Fibroblast of lung (primary cell): ENCODE measurements around the gene HEBP1. TPM values are rescaled to one million over a fixed set of nuclear protein-coding genes. Genes with fewer than 3 reads are reported as not detected.

Source experiments
- DNase-seq, 2 donors: peaks; one replicate each; pipeline versions ENCODE4 v3.0.0 to v3.0.0-alpha.2; 2010; ENCODE audit warnings: low read depth in 2 of 2
- H2AFZ ChIP-seq: 2 replicates; pipeline ENCODE4 v1.5.1; 2012; ENCODE audit warnings: low read length, control low read depth, inconsistent platforms
- H3K27ac ChIP-seq: 2 replicates; pipeline ENCODE4 v1.5.1; 2011; ENCODE audit warnings: low read length, control low read depth; ENCODE audit not compliant: insufficient read depth
- H3K27me3 ChIP-seq: 2 replicates; pipeline ENCODE4 v1.5.1; 2011; ENCODE audit warnings: mild to moderate bottlenecking, low read length; ENCODE audit not compliant: control insufficient read depth, insufficient read depth
- H3K36me3 ChIP-seq: 2 replicates; pipeline ENCODE4 v1.5.1; 2011; ENCODE audit warnings: low read length; ENCODE audit not compliant: control insufficient read depth, insufficient read depth
- H3K4me1 ChIP-seq: 2 replicates; pipeline ENCODE4 v1.5.1; 2011; ENCODE audit warnings: low read length; ENCODE audit not compliant: control insufficient read depth, insufficient read depth; ENCODE audit errors: extremely low read depth
- H3K4me2 ChIP-seq: 2 replicates; pipeline ENCODE4 v1.5.1; 2011; ENCODE audit warnings: low read length, control low read depth; ENCODE audit not compliant: insufficient read depth; ENCODE audit errors: extremely low read depth
- H3K4me3 ChIP-seq, 4 experiments: fragments of 200-600 bp in 1 of 4; sonication (generic) in 1 of 4; replicated peaks in 1 of 4; 2 replicates each; pipeline ENCODE4 v1.5.1; 2011 to 2016; ENCODE audit warnings: low read length in 4 of 4, low read depth in 3 of 4, mild to moderate bottlenecking in 3 of 4, control low read depth in 2 of 4, inconsistent platforms in 1 of 4, mixed read lengths in 1 of 4; ENCODE audit not compliant: insufficient read depth in 1 of 4; ENCODE audit errors: control extremely low read depth in 1 of 4
- H3K79me2 ChIP-seq: 2 replicates; pipeline ENCODE4 v1.5.1; 2012; ENCODE audit warnings: mild to moderate bottlenecking, low read length, inconsistent platforms; ENCODE audit not compliant: control insufficient read depth, insufficient read depth
- H3K9ac ChIP-seq: 2 replicates; pipeline ENCODE4 v1.5.1; 2011; ENCODE audit warnings: mild to moderate bottlenecking, low read length, control low read depth; ENCODE audit not compliant: insufficient read depth
- H3K9me3 ChIP-seq: 2 replicates; pipeline ENCODE4 v1.5.1; 2012; ENCODE audit warnings: low read depth, low read length; ENCODE audit not compliant: control insufficient read depth, insufficient read depth
- H4K20me1 ChIP-seq: 2 replicates; pipeline ENCODE4 v1.5.1; 2011; ENCODE audit warnings: low read length; ENCODE audit not compliant: control insufficient read depth, insufficient read depth; ENCODE audit errors: extremely low read depth
- EZH2 ChIP-seq: IDR thresholded peaks from 2 replicates; pipeline ENCODE4 v1.5.1; 2012; ENCODE audit warnings: low read length, control low read depth, mild to moderate bottlenecking; ENCODE audit errors: missing control alignments
- polyA plus RNA-seq, 2 donors: library from polyadenylated mRNA; depleted of rRNA in 1 of 2; stranded (reverse) in 1 of 2; unstranded in 1 of 2; fragments of >200 nt; gene quantifications; 2 replicates each; pipeline ENCODE4 v1.2.1, GENCODE V29; 2011 to 2012; ENCODE audit warnings: missing spikeins in 1 of 2
- total RNA-seq: library from RNA; depleted of rRNA; stranded (reverse); fragments of >200 nt; gene quantifications from 2 replicates; pipeline ENCODE4 v1.2.1, GENCODE V29; 2014
- TF ChIP-seq, protein P1 (sequence below), 2 donors: IDR thresholded peaks in 1 of 2; conservative IDR thresholded peaks in 1 of 2; 1 replicate in 1 of 2; 2 replicates in 1 of 2; pipeline ENCODE4 v1.5.1; 2011 to 2012; ENCODE audit warnings: low read length in 2 of 2, control low read depth in 1 of 2, inconsistent platforms in 1 of 2, low read depth in 1 of 2, mild to moderate bottlenecking in 1 of 2

The HEBP1 gene
- total and polyA plus RNA-seq, 2 donors (not counting 1 experiment from before 2014, with no cell fraction given) = 33.7 to 78.2 TPM

DNA sequence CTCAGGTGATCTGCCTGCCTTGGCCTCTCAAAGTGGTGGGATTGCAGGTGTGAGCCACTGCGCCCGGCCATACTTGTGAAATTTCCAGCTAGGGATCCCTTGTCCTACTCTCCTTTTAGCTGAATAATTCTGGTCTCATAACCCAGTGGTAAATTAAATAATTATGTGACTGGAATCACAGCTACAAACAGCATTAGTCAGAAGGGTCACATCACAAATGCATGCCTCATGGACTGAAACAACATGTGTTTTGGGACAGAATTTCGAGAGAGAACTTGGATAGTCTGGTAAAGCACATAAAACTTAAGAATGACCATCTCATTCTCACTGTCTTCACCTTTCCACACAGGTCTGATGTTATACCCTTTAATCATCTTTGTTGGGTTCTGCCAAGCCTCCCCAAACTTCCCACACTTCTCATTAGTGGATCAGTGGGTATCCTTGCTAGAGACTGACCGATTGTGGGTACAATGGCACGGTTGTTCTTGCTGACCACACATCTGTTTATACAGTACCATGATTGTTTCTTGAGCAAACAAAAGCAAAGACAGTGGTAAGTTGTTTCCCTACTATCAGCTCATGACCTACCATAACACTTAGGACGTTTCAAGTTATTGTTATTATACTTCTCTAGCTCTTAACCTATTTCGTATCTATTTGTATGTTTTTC lies 53.2 kb downstream of the HEBP1 start:
- no peaks in the 10 kb centered on the region for H4K20me1 ChIP-seq
- no peak overlapping the region for H3K4me3 ChIP-seq
- H3K4me1 ChIP-seq = peaks cover 3% of the 10 kb centered on the region
- no peak overlapping the region for H3K9ac ChIP-seq
- DNase-seq = no peak
- no peaks in the 10 kb centered on the region for H3K27me3 ChIP-seq
- no peak overlapping the region for H2AFZ ChIP-seq
- TF ChIP-seq, protein P1, sequence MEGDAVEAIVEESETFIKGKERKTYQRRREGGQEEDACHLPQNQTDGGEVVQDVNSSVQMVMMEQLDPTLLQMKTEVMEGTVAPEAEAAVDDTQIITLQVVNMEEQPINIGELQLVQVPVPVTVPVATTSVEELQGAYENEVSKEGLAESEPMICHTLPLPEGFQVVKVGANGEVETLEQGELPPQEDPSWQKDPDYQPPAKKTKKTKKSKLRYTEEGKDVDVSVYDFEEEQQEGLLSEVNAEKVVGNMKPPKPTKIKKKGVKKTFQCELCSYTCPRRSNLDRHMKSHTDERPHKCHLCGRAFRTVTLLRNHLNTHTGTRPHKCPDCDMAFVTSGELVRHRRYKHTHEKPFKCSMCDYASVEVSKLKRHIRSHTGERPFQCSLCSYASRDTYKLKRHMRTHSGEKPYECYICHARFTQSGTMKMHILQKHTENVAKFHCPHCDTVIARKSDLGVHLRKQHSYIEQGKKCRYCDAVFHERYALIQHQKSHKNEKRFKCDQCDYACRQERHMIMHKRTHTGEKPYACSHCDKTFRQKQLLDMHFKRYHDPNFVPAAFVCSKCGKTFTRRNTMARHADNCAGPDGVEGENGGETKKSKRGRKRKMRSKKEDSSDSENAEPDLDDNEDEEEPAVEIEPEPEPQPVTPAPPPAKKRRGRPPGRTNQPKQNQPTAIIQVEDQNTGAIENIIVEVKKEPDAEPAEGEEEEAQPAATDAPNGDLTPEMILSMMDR (conservative IDR thresholded peaks at IDR 0.05 in 1 of 2, IDR thresholded peaks at IDR 0.05 in 1 of 2; ENCODE audit: low read depth in 1 of 2, low read length in 2 of 2) = no peak
- TF ChIP-seq EZH2 = no peak
- no peaks in the 10 kb centered on the region for H3K36me3 ChIP-seq
- H3K4me2 ChIP-seq = no peak overlapping the region
- no peak overlapping the region for H3K27ac ChIP-seq
- H3K79me2 ChIP-seq = no peaks in the 10 kb centered on the region
- no peaks in the 10 kb centered on the region for H3K9me3 ChIP-seq

DNA sequence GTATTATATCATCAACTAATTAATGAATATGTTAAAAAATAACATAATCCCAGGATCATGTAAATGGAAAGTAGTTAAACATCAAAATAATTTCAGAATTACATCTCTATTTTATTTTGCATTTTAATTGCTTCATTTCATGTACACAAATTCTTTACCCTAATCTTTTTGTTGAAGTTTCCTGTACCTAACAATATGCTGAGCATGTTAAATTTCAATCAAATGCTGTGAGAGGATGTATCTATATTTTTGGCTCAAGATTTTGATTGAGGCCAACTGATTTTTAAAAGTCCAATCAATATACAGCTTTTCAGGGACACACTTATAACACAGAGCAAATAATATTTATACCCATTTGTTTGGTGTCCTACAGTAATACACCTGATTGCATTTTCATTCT lies 54.5 kb downstream of the HEBP1 start:
- H3K9me3 ChIP-seq = no peaks in the 10 kb centered on the region
- no peak overlapping the region for H3K9ac ChIP-seq
- no peaks in the 10 kb centered on the region for H3K27me3 ChIP-seq
- H2AFZ ChIP-seq = no peak overlapping the region
- H3K36me3 ChIP-seq = no peaks in the 10 kb centered on the region
- H3K4me2 ChIP-seq = no peak overlapping the region
- no peak overlapping the region for H3K4me3 ChIP-seq
- H3K27ac ChIP-seq = no peak overlapping the region
- H3K79me2 ChIP-seq = no peaks in the 10 kb centered on the region
- TF ChIP-seq, protein P1 (conservative IDR thresholded peaks at IDR 0.05 in 1 of 2, IDR thresholded peaks at IDR 0.05 in 1 of 2; ENCODE audit: low read depth in 1 of 2, low read length in 2 of 2) = no peak
- TF ChIP-seq EZH2 = no peak
- H3K4me1 ChIP-seq = peaks cover 3% of the 10 kb centered on the region
- DNase-seq = no peak
- H4K20me1 ChIP-seq = no peaks in the 10 kb centered on the region

DNA sequence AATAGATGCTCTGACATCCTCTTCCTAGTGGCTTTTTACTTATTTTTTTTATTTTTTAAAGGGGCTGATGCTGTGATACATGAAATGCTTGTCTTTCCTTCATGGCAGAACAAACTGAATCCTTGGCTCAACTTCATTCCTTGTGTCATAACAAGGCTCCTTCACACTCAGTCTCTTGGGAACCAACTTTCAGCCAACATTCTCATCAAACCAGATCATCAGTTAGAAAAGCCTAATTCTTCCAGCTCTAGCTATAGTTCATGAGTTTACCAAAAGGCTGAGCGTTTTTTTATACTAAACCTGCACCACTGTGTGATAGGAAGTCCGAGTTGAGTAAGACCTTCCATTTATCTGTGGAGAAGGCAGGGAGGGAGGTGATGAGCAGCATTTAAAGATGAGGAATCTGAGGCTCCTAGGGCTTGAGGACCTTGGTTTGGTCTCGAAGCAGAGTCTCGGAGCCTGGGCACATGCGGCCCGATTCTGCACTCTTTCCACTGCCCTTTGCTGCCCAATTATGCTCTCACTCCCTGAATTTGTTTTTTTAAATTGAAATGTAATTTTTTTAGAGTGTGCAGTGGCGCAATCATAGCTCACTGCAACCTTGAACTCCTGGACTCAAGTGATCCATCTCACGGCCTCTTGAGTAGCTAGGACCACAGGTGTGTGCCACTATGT lies 56.3 kb downstream of the HEBP1 start:
- Histone ChIP-seq H3K27ac (no peak overlapping the region), H3K79me2 (no peaks in the 10 kb centered on the region), H3K4me1 (peaks cover 3% of the 10 kb centered on the region), H2AFZ (no peak overlapping the region), H4K20me1 (no peaks in the 10 kb centered on the region), H3K9ac (no peak overlapping the region), H3K4me3 (no peak overlapping the region), H3K4me2 (no peak overlapping the region), H3K27me3 (no peaks in the 10 kb centered on the region), H3K36me3 (no peaks in the 10 kb centered on the region), H3K9me3 (no peaks in the 10 kb centered on the region)
- peak; percentile 12 to 25 for DNase-seq
- TF ChIP-seq, protein P1 (conservative IDR thresholded peaks at IDR 0.05 in 1 of 2, IDR thresholded peaks at IDR 0.05 in 1 of 2; ENCODE audit: low read depth in 1 of 2, low read length in 2 of 2) = no peak
- no peak for TF ChIP-seq EZH2
